Liver (tissue), 9 donors: ENCODE measurements around the gene SPTAN1. TPM values are rescaled to one million over a fixed set of nuclear protein-coding genes. Genes with fewer than 3 reads are reported as not detected.

ENCODE experiments used
- DNase-seq: peaks from one replicate; pipeline ENCODE4 v3.0.0-alpha.2; 2017; ENCODE audit warnings: low spot score
- H3K27ac ChIP-seq, 2 donors: one replicate each; pipeline ENCODE4 v1.7.0; 2013; ENCODE audit warnings: inconsistent platforms in 2 of 2, low read length in 2 of 2, control low read depth in 1 of 2, low read depth in 1 of 2, mild to moderate bottlenecking in 1 of 2
- H3K27me3 ChIP-seq, 4 donors: one replicate each; pipeline versions ENCODE4 v1.6.1 to v1.7.0; 2013; ENCODE audit warnings: low read length in 3 of 4, inconsistent platforms in 1 of 4, mild to moderate bottlenecking in 1 of 4, moderate library complexity in 1 of 4; ENCODE audit not compliant: control insufficient read depth in 4 of 4, insufficient read depth in 4 of 4
- H3K36me3 ChIP-seq, 4 donors: one replicate each; pipeline versions ENCODE4 v1.6.1 to v1.7.0; 2013; ENCODE audit warnings: low read length in 3 of 4, mild to moderate bottlenecking in 3 of 4, low read depth in 1 of 4, moderate library complexity in 1 of 4; ENCODE audit not compliant: control insufficient read depth in 4 of 4, insufficient read depth in 3 of 4
- H3K4me1 ChIP-seq, 4 donors: one replicate each; pipeline versions ENCODE4 v1.6.1 to v1.7.0; 2013; ENCODE audit warnings: low read length in 3 of 4, mild to moderate bottlenecking in 3 of 4, moderate library complexity in 1 of 4; ENCODE audit not compliant: control insufficient read depth in 4 of 4, insufficient read depth in 4 of 4
- H3K4me3 ChIP-seq, 3 donors: one replicate each; pipeline versions ENCODE4 v1.6.1 to v1.7.0; 2013; ENCODE audit warnings: low read length in 3 of 3, control low read depth in 1 of 3, low read depth in 1 of 3, mild to moderate bottlenecking in 1 of 3
- H3K9ac ChIP-seq, 2 donors: one replicate each; pipeline ENCODE4 v1.7.0; 2013; ENCODE audit warnings: low read length in 2 of 2, mild to moderate bottlenecking in 2 of 2, moderate library complexity in 2 of 2, control low read depth in 1 of 2, low read depth in 1 of 2
- H3K9me3 ChIP-seq, 4 donors: one replicate each; pipeline versions ENCODE4 v1.6.1 to v1.7.0; 2013; ENCODE audit warnings: low read length in 3 of 4; ENCODE audit not compliant: control insufficient read depth in 4 of 4
- ATF3 ChIP-seq: IDR thresholded peaks from 2 replicates; pipeline ENCODE4 v1.6.1; 2016; ENCODE audit warnings: antibody characterized with exemption
- EGR1 ChIP-seq, 2 donors: IDR thresholded peaks; 2 replicates each; pipeline ENCODE4 v1.6.1; 2016 to 2018; ENCODE audit warnings: antibody characterized with exemption in 2 of 2, low read depth in 2 of 2
- FOXA1 ChIP-seq: IDR thresholded peaks from 2 replicates; pipeline ENCODE4 v1.6.1; 2016; ENCODE audit warnings: antibody characterized with exemption
- FOXA2 ChIP-seq: IDR thresholded peaks from 2 replicates; pipeline ENCODE4 v1.6.1; 2016; ENCODE audit warnings: antibody characterized with exemption
- GABPA ChIP-seq, 2 donors: IDR thresholded peaks in 1 of 2; conservative IDR thresholded peaks in 1 of 2; 2 replicates each; pipeline ENCODE4 v1.6.1; 2016; ENCODE audit warnings: antibody characterized with exemption in 2 of 2, mild to moderate bottlenecking in 1 of 2, moderate library complexity in 1 of 2
- HNF4A ChIP-seq, 2 donors: conservative IDR thresholded peaks; 2 replicates each; pipeline ENCODE4 v1.6.1; 2016; ENCODE audit warnings: antibody characterized with exemption in 2 of 2, mild to moderate bottlenecking in 2 of 2
- HNF4G ChIP-seq: IDR thresholded peaks from 2 replicates; pipeline ENCODE4 v1.6.1; 2016; ENCODE audit warnings: antibody characterized with exemption
- JUND ChIP-seq, 2 donors: IDR thresholded peaks; 2 replicates each; pipeline ENCODE4 v1.6.1; 2016; ENCODE audit warnings: antibody characterized with exemption in 2 of 2
- NR2F2 ChIP-seq: IDR thresholded peaks from 2 replicates; pipeline ENCODE4 v1.6.1; 2016; ENCODE audit warnings: antibody characterized with exemption
- RAD21 ChIP-seq, 2 donors: IDR thresholded peaks; 2 replicates each; pipeline ENCODE4 v1.6.1; 2016; ENCODE audit warnings: antibody characterized with exemption in 2 of 2, mild to moderate bottlenecking in 2 of 2
- REST ChIP-seq: IDR thresholded peaks from 2 replicates; pipeline ENCODE4 v1.6.1; 2016; ENCODE audit warnings: antibody characterized with exemption, mild to moderate bottlenecking
- RXRA ChIP-seq, 2 donors: IDR thresholded peaks; 2 replicates each; pipeline ENCODE4 v1.6.1; 2017 to 2018; ENCODE audit warnings: antibody characterized with exemption in 2 of 2, mild to moderate bottlenecking in 1 of 2
- SP1 ChIP-seq: IDR thresholded peaks from 2 replicates; pipeline ENCODE4 v1.6.1; 2018; ENCODE audit warnings: antibody characterized with exemption, mild to moderate bottlenecking
- TAF1 ChIP-seq: conservative IDR thresholded peaks from 2 replicates; pipeline ENCODE4 v1.6.1; 2016; ENCODE audit warnings: antibody characterized with exemption, mild to moderate bottlenecking
- YY1 ChIP-seq: IDR thresholded peaks from 2 replicates; pipeline ENCODE4 v1.6.1; 2016; ENCODE audit warnings: antibody characterized with exemption, mild to moderate bottlenecking
- WGBS: extraction: QIAGEN DNeasy Blood & Tissue Kit; methylation state at CpG from one replicate; pipeline ENCODE4 v1.1.7; 2013; 5-methylcytosine and 5-hydroxymethylcytosine counted together
- polyA plus RNA-seq, 2 donors: library from polyadenylated mRNA; stranded (reverse) in 1 of 2; unstranded in 1 of 2; fragments of 200-250 nt in 1 of 2; fragments of >200 nt in 1 of 2; fragmentation: Nextera tagmentation in 1 of 2; extraction: Ambion mirVana in 1 of 2; gene quantifications; one replicate each; pipeline versions ENCODE4 v1.2.1 to v1.2.3, GENCODE V29; 2013 to 2015
- total RNA-seq, 2 donors: library from RNA; depleted of rRNA; stranded (reverse); fragments of >200 nt; gene quantifications; one replicate each; pipeline ENCODE4 v1.2.3, GENCODE V29; 2014
- TF ChIP-seq, protein P1 (sequence below): IDR thresholded peaks from 2 replicates; pipeline ENCODE4 v1.6.1; 2016; ENCODE audit warnings: antibody characterized with exemption
- TF ChIP-seq, protein P2 (sequence below): IDR thresholded peaks from 2 replicates; pipeline ENCODE4 v1.6.1; 2016; ENCODE audit warnings: antibody characterized with exemption
- donor health status: healthy.
- donor health status: healthy.
- donor health status: healthy.
- donor health status: healthy.
- donor health status: healthy.

SPTAN1 gene
- total and polyA plus RNA-seq, 4 donors: 31.3 to 86.5 (median 60.4) TPM

- WGBS: 77% methylated on average over 10 of the region's 10 CpGs
- DNase-seq: no peak
- no peaks in the 10 kb centered on the region for H3K27me3 ChIP-seq
- H3K4me3 ChIP-seq: no peak overlapping the region
- H3K27ac ChIP-seq: no peak overlapping the region
- peaks cover 6 to 11% (median 9%) of the 10 kb centered on the region in 4 donors for H3K36me3 ChIP-seq
- no peak overlapping the region for H3K9ac ChIP-seq
- no peaks in the 10 kb centered on the region for H3K9me3 ChIP-seq
- TF ChIP-seq FOXA2: no peak
- TF ChIP-seq, protein P1, sequence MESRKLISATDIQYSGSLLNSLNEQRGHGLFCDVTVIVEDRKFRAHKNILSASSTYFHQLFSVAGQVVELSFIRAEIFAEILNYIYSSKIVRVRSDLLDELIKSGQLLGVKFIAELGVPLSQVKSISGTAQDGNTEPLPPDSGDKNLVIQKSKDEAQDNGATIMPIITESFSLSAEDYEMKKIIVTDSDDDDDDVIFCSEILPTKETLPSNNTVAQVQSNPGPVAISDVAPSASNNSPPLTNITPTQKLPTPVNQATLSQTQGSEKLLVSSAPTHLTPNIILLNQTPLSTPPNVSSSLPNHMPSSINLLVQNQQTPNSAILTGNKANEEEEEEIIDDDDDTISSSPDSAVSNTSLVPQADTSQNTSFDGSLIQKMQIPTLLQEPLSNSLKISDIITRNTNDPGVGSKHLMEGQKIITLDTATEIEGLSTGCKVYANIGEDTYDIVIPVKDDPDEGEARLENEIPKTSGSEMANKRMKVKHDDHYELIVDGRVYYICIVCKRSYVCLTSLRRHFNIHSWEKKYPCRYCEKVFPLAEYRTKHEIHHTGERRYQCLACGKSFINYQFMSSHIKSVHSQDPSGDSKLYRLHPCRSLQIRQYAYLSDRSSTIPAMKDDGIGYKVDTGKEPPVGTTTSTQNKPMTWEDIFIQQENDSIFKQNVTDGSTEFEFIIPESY: no peak
- no peak for TF ChIP-seq ATF3
- no peak for TF ChIP-seq REST
- TF ChIP-seq GABPA (IDR thresholded peaks at IDR 0.05 in 1 of 2, conservative IDR thresholded peaks at IDR 0.05 in 1 of 2): no peak
- TF ChIP-seq, protein P2, sequence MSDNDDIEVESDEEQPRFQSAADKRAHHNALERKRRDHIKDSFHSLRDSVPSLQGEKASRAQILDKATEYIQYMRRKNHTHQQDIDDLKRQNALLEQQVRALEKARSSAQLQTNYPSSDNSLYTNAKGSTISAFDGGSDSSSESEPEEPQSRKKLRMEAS: no peak
- TF ChIP-seq TAF1: no peak
- TF ChIP-seq FOXA1: no peak
- no peak for TF ChIP-seq SP1
- no peak for TF ChIP-seq RXRA (IDR thresholded peaks at IDR 0.05)
- TF ChIP-seq RAD21 (IDR thresholded peaks at IDR 0.05): no peak
- H3K4me1 ChIP-seq: peaks cover 8 to 26% (median 17%) of the 10 kb centered on the region in 4 donors
These were observed 85.3 kb downstream of the SPTAN1 start for GRCh38 chr9:128637656-128638055.

- H3K27me3 ChIP-seq: no peaks in the 10 kb centered on the region
- no peak overlapping the region for H3K9ac ChIP-seq
- H3K9me3 ChIP-seq: no peaks in the 10 kb centered on the region
- peaks cover 0 to 4% (median 0%) of the 10 kb centered on the region in 4 donors for H3K36me3 ChIP-seq
- no peak overlapping the region for H3K4me3 ChIP-seq
- 97% methylated on average over 4 of the region's 4 CpGs for WGBS
- H3K4me1 ChIP-seq: peaks cover 8 to 26% (median 17%) of the 10 kb centered on the region in 4 donors
- H3K27ac ChIP-seq: no peak overlapping the region
- DNase-seq: no peak
- TF ChIP-seq YY1 (no peak), GABPA (IDR thresholded peaks at IDR 0.05 in 1 of 2, conservative IDR thresholded peaks at IDR 0.05 in 1 of 2) (no peak), JUND (IDR thresholded peaks at IDR 0.05) (no peak), HNF4A (conservative IDR thresholded peaks at IDR 0.05) (no peak), EGR1 (IDR thresholded peaks at IDR 0.05; ENCODE audit: low read depth in 2 of 2) (no peak), FOXA1 (no peak), REST (no peak), TAF1 (no peak), HNF4G (no peak), RXRA (IDR thresholded peaks at IDR 0.05) (no peak), SP1 (no peak), FOXA2 (no peak), RAD21 (IDR thresholded peaks at IDR 0.05) (no peak), ATF3 (no peak), NR2F2 (no peak)
- TF ChIP-seq, protein P1: no peak
- TF ChIP-seq, protein P2: no peak
These were observed 86.2 kb downstream of the SPTAN1 start for GRCh38 chr9:128638580-128638979.
